ENCODE results near the gene SLC35B2. TPM values are rescaled to one million over a fixed set of nuclear protein-coding genes. Genes with fewer than 3 reads are reported as not detected.

The SLC35B2 gene
- total and polyA plus RNA-seq, 9 of the 15 experiments (the other 6 are each of a cell fraction or from before 2014, with no cell fraction given): 14.5 to 59.1 (median 47.1) TPM

- TF ChIP-seq ZBTB43 (CRISPR knock-in tag; IDR thresholded peaks at IDR 0.05) (0 out of 2 replicates have a peak, but pooled peaks have one; percentile 30), SRSF9 (IDR thresholded peaks at IDR 0.05; ENCODE audit: borderline replicate concordance, low read depth, low read length) (no peak), PTTG1 (tag; IDR thresholded peaks at IDR 0.05; ENCODE audit: low read depth) (no peak), RFX5 (IDR thresholded peaks at IDR 0.05; ENCODE audit: low read depth, low read length) (no peak), NONO (IDR thresholded peaks at IDR 0.05; ENCODE audit: low read depth in 2 of 2, low read length in 1 of 2) (peak; percentile 48 to 92; a peak in 3 of 4 replicates), HDAC6 (IDR thresholded peaks at IDR 0.05; ENCODE audit: low read depth, low read length) (peak; percentile 91), ETS2 (tag; IDR thresholded peaks at IDR 0.05; ENCODE audit: borderline replicate concordance, poor library complexity, severe bottlenecking) (no peak)
Observed at GRCh38 chr6:44246663-44247337, 10.5 kb downstream of the SLC35B2 start, which contains the start of gene HSP90AB1 (continued).

All from K562 (cell line).